HG02870 (cell line): ENCODE measurements around the gene ZC3H12A.
A peak's percentile ranks its signal among the peaks of the same experiment; 100 is the strongest.

Experiments used
- ATAC-seq: cut with Tn5 transposase; IDR thresholded peaks from one replicate; pipeline ENCODE4 v1.9.1; 2021; ENCODE audit warnings: mild to moderate bottlenecking, moderate library complexity; ENCODE audit not compliant: unreplicated experiment

Gene ZC3H12A

DNA sequence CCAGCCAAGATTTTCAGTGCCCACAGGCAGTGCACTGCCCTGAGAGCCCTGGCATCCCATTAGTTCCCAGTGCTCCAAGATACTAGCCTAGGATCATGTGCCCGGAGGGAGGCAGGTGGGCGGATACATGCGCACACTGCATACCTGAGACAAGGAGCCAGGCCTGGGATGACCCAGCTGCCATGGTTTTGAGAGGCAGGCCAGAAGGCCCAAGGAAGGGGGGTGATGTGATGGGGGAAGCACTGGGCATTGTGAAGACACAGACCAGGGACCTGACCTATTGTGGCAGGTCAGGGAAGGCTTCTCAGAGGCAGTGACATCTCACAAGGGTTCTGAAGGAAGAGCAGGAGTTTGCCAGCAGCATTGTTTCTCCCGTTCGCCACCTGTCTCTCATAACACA is 3.6 kb downstream of the ZC3H12A start:
- no peak for ATAC-seq

DNA sequence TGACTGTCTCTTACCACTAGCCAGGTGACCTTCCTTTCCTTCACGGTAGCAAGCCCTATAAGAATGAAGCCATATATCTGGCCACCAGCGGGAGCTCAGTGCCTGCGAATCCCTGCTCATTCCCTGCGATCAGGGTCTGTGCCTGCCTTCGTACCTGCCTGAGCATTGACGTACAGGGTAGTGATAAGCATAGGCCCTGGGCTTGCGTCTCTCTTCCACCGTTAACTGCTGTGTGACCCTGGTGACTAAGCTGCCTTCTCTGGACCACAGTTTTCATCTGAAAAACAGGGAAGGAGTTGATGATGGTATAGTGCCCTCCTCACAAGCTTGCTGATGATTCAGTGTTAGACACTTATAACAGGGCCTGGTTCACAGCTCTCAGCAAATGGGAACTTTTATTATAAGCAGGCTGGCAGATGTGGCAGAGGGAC is 4.1 kb downstream of the ZC3H12A start:
- ATAC-seq, result no peak

DNA sequence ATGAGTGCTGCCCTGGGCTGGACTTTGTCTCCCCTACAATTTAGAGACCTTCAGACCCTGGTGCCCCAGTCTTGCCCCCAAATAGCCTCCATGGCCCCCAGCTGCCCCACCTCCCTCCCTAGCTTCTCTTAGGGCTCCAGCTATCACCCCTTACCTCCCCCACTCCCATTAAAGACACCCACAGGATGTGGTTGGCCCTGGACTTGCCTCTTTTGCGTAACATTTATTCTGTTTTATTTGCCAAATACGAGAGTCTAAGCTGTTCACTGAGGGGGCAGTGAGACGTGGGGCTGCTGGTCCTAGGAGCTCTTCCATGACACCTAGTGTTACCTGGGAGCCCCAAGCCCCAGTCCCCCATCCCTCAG is 4.5 kb downstream of the ZC3H12A start:
- no peak for ATAC-seq

DNA sequence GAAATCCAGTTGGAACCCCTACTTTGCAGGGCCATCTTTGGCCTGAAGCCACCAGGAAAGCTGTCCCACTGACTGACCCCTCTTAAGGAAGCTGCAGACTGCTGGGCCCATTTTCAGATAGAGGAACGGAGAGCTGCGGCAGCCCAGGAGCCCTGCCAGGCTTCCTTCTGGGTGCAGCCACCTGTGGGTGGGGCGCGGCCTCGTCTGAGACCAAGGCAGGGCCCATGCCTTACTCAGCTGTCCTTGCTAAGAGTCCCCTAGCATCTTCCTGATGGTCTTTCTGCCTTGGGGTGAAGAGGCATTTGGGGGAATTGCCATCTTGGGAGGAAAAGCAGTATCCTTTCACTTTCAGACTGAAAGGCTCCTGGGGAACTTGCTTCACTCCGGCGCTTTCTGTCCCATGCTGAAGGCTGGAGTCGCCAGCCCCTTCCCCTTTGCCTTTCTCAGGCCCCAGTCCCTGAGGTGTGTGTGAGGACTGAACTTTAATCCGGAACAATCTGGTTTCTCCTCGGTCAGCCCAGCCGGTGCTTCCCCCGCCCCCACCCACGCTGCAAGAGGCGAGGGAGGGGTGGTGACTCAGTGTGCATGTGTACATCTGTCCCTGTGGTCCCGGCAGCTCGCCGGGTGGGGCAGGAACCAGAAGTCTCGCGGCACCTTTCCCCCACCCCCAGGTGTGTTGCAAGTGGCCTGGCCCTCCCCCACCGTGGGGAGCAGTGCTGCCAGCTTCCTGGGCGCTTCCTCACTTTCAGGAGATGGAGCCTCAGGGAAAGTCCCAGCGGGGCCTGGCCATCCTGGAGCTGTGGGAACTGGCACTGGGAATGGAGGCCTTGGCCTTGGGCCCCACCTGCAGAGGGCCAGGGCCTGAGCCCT is 5.1 kb downstream of the ZC3H12A start:
- ATAC-seq, result peak; percentile 34

DNA sequence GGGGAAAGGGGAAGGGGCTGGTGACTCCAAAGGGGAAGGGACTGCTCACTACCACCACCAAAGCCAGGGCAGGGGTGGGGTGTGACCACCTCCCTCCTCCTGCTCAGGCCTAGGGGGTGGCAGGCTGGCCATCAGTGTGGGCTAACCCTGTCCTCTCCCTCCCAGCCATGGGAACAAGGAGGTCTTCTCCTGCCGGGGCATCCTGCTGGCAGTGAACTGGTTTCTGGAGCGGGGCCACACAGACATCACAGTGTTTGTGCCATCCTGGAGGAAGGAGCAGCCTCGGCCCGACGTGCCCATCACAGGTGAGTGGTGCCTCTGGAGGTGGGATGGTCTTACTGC is 5.7 kb downstream of the ZC3H12A start:
- ATAC-seq, result no peak

DNA sequence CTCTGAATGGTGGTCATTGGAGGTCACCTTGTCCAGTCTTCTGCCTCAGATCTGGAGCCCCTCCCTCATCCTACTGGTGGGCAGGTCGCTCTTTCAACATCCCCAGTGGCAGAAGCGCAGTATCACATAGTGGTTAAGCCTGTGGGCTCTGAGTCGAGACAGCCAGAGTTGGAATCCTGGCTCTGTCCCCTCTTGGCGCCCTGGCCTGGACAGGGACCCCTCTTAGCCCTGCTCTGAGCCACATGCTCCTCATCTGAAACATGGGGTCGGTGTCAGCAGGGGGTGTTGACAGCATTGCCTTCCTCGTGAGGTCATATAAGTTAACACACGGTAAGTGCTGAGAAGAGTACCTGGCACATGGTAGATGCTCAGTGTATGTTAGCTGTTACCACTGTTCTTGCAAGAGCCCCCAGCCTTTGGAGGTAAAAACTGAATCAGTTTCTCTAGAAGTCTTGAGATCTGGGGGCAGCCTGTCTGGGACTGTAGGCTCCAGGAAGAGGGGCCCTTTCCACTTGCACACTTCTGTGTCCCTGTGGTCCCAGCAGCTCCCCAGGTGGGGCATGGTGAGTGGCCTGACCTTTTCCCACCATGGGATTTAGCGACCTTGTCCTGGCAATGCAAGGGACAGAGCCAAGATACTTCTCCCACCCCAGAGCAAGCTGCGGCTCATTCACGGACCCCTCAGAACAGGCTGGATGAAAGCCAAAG is 6.4 kb downstream of the ZC3H12A start:
- ATAC-seq, result no peak

DNA sequence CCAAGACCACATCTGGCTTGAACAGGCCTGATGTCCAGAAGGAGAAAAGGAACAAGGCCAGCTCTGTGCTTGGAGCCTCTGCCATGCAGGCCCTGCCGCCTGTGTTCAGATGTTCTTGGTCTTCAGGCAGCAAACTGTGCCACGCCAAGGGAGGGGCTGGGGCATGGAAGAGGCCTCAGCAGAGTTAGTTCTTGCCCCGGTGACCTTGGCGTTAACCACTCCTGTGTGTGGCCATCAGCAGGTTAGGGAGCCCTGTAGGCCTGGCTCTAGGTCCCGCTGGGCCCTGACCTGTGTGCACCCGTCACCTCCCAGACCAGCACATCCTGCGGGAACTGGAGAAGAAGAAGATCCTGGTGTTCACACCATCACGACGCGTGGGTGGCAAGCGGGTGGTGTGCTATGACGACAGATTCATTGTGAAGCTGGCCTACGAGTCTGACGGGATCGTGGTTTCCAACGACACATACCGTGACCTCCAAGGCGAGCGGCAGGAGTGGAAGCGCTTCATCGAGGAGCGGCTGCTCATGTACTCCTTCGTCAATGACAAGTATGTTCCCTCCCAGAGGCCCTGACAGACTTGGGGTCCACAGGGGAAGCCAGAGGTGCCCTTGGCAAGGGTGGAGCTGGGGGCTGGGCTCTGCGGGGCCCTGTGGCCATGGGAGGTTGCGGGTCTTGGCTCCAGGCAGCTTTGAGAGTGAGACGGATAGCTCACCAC is 7.1 kb downstream of the ZC3H12A start:
- no peak for ATAC-seq

DNA sequence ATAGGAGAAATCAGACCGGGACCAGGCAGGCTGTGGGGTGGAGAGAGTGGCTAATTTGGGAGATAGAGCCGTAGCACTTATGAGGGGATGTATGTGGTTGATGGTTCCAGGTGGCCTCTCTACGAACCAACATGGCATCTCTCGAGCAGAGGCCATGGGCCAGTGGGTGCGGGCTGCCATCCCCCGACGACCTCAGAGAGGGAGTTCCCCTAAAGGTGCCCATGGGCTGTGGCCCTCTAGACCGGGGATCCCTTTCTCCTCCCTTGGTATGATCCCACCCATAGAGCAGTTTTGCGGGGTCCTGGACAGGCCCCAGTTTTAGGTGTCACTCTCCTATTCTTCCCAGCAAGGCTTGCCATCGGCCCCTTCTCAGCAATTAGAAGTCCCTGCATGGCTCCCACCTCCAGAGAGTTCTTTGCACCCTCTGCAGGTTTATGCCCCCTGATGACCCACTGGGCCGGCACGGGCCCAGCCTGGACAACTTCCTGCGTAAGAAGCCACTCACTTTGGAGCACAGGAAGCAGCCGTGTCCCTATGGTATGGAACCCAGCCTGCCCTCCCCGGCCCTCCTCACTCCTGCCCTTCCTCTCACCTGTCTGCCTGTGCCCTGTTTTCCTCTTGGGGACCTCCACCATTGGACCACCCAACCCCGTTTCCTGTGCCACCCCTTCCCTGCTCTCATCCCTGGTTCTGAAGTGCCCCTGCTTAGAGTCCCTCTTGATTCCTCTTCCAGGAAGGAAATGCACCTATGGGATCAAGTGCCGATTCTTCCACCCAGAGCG is 7.8 kb downstream of the ZC3H12A start:
- ATAC-seq, result no peak

DNA sequence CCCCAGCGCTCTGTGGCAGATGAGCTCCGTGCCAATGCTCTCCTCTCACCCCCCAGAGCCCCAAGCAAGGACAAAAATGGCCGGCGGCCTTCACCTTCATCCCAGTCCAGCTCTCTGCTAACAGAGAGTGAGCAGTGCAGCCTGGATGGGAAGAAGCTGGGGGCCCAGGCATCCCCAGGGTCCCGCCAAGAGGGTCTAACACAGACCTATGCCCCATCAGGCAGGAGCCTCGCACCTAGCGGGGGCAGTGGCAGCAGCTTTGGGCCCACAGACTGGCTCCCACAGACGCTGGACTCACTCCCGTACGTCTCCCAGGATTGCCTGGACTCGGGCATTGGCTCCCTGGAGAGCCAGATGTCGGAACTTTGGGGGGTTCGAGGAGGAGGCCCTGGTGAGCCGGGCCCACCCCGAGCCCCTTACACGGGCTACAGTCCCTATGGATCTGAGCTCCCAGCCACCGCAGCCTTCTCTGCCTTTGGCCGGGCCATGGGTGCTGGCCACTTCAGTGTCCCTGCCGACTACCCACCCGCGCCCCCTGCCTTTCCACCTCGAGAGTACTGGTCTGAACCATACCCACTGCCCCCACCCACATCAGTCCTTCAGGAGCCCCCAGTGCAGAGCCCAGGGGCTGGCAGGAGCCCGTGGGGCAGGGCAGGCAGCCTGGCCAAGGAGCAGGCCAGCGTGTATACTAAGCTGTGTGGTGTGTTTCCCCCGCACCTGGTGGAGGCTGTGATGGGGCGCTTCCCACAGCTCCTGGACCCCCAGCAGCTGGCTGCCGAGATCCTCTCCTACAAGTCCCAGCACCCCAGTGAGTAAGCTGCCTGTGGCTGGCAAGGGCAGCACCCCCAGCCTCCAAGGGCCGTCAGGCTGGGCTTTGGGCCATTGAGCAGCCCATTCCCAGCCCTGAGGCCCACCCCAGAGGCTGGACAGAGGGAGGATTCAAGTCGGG is 8.7 kb downstream of the ZC3H12A start:
- no peak for ATAC-seq

DNA sequence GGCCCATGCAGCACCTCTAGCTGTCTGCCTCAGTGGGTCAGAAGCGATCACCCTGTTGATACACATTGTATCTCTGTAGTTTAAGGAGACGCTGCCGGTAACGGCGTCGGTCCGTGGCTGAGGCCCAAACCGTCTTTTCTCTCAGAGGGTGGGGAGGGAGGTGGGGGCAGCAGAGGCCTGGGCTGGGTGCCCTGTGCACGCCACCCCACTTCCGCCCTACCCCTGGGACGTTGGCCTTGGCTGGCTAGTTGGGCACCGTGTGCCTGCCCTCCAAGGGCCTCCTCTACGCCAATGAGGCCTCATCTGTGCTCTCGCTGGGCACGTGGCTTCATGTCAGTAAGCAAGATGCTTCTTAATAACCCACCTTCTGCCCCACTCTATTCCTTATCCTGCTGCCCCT is 9.4 kb downstream of the ZC3H12A start:
- ATAC-seq, result no peak

DNA sequence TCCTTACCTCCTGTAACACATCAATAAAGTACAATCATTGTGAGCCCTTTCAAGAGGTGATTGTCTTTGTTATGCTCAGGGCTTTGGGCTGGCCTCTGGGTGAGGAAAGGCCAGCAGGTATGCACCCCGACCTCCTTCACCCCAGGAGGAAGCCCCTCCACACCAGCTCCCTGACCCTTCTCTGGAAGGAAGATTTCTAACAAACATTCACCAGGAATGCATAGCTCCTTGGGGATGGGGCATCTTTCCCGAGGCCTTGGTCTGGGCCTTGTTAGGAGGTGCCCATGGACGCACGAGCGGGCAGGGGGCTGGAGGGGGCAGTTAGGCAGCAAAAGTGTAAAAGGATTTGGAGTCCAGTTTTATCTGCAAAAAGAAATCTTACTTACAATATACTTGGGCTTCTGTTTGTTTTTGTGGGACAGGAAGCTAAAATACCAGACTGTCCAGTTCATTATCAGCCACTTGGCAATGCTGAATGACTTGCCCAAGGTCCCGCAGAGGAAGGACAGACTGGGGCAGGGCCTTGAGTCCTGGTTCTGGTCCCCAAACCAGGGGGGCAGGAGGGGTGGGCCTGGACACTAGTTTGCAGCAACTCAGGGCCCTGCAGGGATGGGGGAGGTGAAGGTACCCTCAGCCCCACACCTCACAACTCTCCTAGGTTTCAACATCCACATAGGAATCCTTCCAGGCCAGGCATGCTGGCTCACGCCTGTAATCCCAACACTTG is 10.1 kb downstream of the ZC3H12A start:
- no peak for ATAC-seq

DNA sequence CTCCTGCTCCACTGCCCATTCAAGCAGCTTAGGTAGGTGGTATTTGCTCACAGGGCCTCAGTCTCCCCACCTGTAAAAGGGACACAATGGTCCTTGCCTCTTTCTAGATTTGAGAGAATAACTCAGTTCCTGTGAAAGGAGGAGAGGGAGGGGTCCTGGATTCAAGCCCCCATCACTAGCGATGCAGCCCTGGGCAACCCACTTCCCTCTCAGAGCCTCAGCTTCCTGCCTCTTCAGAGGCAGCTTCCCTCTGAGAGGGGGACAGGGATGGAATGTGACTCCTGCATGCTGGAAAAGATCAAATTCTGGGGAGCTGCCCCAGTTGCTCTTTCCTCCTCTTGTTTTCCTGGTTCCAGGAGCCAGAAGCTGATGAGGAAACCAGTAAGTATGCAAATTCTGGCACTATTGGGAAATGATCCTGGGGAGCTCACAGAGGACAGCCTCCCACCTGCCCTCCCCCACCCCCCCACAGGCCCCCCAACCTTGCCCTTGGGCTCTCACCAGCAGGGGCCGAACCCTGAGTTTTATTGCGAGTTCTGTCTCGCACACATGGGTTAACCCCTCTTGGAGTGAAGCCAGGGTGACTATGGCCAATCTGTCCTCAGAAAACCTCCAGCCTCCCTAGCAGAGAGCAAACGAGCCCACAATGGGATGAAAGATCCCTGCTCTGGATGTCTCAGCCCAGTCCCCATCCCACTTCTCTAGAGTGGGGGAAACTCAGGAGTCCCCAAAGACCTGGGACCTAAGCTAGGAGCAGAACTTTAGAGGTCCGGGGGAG is 11.7 kb downstream of the ZC3H12A start:
- no peak for ATAC-seq

DNA sequence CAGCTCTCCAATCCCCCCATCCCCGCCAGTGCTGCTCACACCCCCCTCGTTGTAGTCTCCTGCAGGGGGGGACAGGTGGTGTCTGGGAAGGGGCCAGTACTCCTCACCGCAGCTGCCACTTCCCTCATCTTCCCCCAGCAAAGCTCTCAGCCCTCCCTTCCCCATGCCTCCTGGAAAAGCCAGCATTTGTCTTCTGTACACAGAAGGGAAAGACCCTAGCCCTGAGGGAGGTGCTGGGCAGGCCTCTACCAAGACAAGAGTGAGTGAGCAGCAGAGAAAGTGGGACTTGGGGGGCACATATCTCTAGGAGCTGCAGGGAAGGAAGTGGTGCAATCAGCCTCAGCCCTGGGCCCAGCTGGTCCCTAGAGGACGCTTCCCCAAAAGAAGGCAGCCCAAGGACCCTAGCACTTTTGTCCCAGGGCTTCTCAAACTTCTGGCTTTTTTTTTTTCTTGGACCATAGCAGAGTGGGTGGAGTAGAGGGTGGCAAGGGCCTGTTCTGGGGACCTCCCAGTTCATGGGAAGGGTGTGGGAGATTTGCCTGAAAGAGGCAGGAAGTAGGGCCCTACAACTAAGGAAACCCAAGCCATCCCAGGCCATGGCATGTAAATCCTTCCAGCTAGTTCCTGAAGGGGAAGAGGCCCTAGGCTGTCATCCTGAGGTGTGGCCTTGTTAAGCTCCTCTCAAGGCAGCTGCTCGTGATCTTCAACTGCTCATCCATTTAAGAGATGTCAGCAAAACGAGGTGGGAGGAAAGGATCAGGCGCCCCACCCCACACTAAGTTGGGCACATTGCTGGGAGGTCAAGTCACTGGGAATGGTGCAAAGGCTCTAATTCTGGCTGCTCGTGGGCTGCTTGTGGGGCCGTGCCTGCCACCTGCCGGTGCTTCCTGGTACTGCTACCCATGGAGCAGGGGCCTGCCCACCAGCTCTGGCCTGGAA is 12.6 kb downstream of the ZC3H12A start:
- no peak for ATAC-seq

DNA sequence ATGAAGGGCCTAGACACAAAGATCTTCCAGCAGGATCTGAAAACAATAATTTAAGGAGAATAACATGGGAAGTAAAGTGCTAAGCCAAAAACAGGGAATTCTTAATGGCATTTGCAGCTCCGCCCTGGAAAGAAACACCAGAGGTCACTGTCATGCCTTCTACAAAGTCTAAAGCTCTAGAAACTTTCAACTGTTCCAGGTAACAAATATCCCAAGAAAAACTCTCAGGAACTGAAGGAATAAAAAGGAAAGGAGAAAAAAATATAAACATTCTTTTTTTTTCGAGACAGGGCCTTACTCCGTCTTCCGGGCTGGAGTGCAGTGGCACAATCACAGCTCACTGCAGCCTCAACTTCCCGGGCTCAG is 13.2 kb downstream of the ZC3H12A start:
- ATAC-seq, result no peak

DNA sequence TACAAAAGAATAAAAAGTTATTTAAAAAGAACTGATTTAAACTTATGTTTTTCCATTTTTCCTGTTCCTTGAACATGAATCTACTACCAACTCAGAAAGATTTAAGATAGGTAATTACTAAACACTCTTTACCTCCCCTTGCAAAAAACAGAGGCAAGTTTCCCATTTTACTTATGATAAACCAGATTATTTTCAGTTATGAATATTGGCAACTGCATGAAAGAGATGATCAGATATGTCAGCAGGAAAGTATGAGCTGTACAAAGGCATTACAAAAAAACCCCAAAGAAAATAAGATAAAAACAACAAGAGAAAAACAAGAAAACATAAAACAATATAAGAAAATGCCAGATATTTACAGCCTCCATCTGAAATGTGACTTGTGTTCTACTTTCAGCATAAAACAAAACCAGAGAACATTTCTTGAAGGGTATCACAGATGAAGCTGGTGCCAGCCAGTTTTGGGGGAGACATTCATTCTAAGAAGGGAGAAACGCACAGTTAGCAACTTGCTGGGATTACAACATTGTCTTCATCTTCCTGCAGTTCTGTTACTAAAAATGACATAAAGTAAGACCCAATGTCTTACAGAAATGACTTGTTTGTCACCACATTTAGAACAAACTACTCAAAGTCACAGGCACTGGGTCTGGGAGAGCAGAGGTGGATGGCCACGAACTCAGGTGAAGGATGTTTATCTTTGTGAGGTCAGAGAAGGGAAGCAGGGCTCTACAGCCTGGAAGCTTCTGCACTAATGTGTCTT is 19.1 kb downstream of the ZC3H12A start:
- no peak for ATAC-seq

DNA sequence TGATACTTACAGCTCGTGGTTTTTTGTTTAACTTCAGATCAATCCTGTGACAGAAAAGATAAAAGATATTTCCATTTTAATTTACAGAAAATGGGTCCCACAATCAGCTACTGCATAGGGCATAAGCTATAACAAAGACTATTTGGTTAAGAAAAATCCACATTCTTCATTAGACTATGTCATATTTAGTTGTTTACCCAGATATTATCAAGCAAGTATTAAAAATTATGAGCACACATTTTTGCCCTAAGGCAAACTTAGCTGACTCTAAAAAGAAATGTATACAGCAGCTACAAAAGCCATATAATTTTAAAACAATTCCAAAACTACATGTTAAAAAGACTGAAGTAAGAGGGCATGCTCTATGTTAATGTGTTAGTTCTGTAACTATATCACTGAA is 21.5 kb downstream of the ZC3H12A start:
- ATAC-seq, result no peak

DNA sequence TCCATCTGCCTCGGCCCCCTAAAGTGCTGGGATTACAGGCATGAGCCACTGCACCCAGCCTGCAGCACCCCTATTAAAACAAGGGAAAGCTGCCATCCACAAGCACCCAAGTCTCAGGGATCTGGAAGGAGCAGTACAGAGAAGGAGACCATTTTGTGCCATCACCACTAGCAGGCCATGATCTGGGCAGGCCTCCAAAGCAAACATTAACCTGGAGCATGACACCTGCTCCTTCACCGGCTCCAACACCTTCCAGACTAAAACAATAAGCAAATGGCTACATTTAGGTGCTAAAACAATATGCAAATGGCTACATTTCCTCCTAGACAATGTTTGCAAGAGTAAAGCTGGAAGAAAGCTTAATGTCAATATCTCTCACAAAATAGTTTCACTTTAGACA is 23.5 kb downstream of the ZC3H12A start:
- ATAC-seq, result no peak
